Right atrium auricular region (tissue), 2 donors: ENCODE measurements around the gene CLDN24. TPM values are rescaled to one million over a fixed set of nuclear protein-coding genes. Genes with fewer than 3 reads are reported as not detected.

Experiments used
- DNase-seq: peaks from one replicate; pipeline ENCODE4 v3.0.0-alpha.2; 2019; ENCODE audit warnings: low spot score
- H3K27ac ChIP-seq, 2 donors: fragments of 200-600 bp; sonication (generic); 1 replicate in 1 of 2; 2 replicates in 1 of 2; pipeline ENCODE4 v1.5.1; 2016 to 2019
- H3K27me3 ChIP-seq, 2 donors: fragments of 200-600 bp; sonication (generic); one replicate each; pipeline versions ENCODE4 v1.5.1 to v1.6.0; 2017 to 2019
- H3K36me3 ChIP-seq: fragments of 200-600 bp; sonication (generic); one replicate; pipeline ENCODE4 v1.5.1; 2016
- H3K4me1 ChIP-seq, 2 donors: fragments of 200-600 bp; sonication (generic); one replicate each; pipeline versions ENCODE4 v1.5.1 to v1.6.0; 2017 to 2019
- H3K4me3 ChIP-seq, 2 donors: fragments of 200-600 bp; sonication (generic); 1 replicate in 1 of 2; 2 replicates in 1 of 2; pipeline ENCODE4 v1.5.1; 2017 to 2019; ENCODE audit warnings: mild to moderate bottlenecking in 1 of 2, moderate library complexity in 1 of 2
- H3K9me3 ChIP-seq, 2 donors: fragments of 200-600 bp; sonication (generic); one replicate each; pipeline ENCODE4 v1.5.1; 2019
- total RNA-seq, 2 donors: library from RNA; depleted of rRNA; stranded (reverse); fragments of >200 nt; gene quantifications; one replicate each; pipeline ENCODE4 v1.1.0, GENCODE V29; 2016
- TF ChIP-seq, protein P1 (sequence below), 2 donors: fragments of 200-600 bp; sonication (generic); IDR thresholded peaks; one replicate each; pipeline ENCODE4 v1.5.1; 2019; ENCODE audit warnings: antibody characterized with exemption in 2 of 2

Gene CLDN24
- total RNA-seq, 2 donors from 2014 or later: not detected

- Histone ChIP-seq H3K4me1 (no peaks in the 10 kb centered on the region), H3K27ac (no peak overlapping the region), H3K4me3 (no peak overlapping the region), H3K9me3 (no peaks in the 10 kb centered on the region), H3K27me3 (no peaks in the 10 kb centered on the region), H3K36me3 (peaks cover 7% of the 10 kb centered on the region)
- no peak for DNase-seq
- TF ChIP-seq, protein P1, sequence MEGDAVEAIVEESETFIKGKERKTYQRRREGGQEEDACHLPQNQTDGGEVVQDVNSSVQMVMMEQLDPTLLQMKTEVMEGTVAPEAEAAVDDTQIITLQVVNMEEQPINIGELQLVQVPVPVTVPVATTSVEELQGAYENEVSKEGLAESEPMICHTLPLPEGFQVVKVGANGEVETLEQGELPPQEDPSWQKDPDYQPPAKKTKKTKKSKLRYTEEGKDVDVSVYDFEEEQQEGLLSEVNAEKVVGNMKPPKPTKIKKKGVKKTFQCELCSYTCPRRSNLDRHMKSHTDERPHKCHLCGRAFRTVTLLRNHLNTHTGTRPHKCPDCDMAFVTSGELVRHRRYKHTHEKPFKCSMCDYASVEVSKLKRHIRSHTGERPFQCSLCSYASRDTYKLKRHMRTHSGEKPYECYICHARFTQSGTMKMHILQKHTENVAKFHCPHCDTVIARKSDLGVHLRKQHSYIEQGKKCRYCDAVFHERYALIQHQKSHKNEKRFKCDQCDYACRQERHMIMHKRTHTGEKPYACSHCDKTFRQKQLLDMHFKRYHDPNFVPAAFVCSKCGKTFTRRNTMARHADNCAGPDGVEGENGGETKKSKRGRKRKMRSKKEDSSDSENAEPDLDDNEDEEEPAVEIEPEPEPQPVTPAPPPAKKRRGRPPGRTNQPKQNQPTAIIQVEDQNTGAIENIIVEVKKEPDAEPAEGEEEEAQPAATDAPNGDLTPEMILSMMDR (IDR thresholded peaks at IDR 0.05): no peak
Observed at GRCh38 chr4:183318656-183319055, 3.6 kb downstream of the CLDN24 start.

DNA sequence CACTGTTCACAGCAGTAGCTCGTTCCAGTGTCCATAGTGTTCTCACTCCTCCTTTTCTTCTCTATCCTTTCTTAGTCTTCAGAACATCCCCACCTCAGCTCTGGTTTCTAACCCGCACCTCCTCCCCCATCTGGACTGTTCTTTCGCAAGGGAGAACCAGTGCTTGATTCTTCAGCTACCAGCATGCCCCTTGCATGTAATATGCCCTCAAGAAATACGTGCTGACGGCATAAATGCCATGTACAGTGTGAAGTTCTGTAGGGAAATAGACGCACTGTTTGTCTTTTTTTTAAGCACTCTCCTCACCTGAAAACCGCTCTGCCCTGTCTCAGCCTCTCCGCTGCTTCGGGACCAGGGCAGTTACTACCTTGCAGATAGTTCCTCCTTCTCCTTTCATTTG is 7.4 kb downstream of the CLDN24 start:
- H3K27ac ChIP-seq: no peak overlapping the region
- TF ChIP-seq, protein P1 (IDR thresholded peaks at IDR 0.05): no peak
- H3K9me3 ChIP-seq: no peaks in the 10 kb centered on the region
- H3K4me1 ChIP-seq: no peaks in the 10 kb centered on the region
- no peak overlapping the region for H3K4me3 ChIP-seq
- no peaks in the 10 kb centered on the region for H3K27me3 ChIP-seq
- DNase-seq: no peak
- peaks cover 27% of the 10 kb centered on the region for H3K36me3 ChIP-seq

DNA sequence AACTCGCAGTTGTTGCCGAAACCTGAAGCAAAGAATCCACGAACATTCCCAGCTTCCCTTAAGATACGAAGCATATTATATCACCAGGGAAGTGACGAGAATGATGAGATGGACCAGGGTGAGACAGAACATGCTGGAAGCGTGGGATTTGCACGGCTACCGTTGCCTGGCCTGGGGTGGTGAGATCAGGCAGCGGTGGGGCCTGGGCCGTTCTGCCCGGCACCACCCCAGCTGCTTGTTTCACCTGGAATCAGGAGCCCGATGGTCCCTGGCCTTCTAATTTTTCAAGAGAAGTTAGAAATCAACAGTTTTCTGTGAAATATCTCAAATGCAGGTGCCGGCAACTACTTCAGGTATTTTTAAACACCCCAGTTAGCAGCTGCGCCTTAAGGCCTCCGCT is 7.9 kb downstream of the CLDN24 start:
- Histone ChIP-seq H3K4me1 (no peaks in the 10 kb centered on the region), H3K27ac (no peak overlapping the region), H3K9me3 (no peaks in the 10 kb centered on the region), H3K27me3 (no peaks in the 10 kb centered on the region), H3K36me3 (peaks cover 27% of the 10 kb centered on the region), H3K4me3 (no peak overlapping the region)
- no peak for DNase-seq
- TF ChIP-seq, protein P1 (IDR thresholded peaks at IDR 0.05): no peak

GRCh38 chr4:183312841-183313240 is 9.4 kb downstream of the CLDN24 start:
- Histone ChIP-seq H3K36me3 (peaks cover 27% of the 10 kb centered on the region), H3K4me3 (no peak overlapping the region), H3K27me3 (no peaks in the 10 kb centered on the region), H3K27ac (no peak overlapping the region), H3K4me1 (no peaks in the 10 kb centered on the region), H3K9me3 (no peaks in the 10 kb centered on the region)
- DNase-seq: no peak
- TF ChIP-seq, protein P1 (IDR thresholded peaks at IDR 0.05): no peak

GRCh38 chr4:183306811-183307210 is 15.4 kb downstream of the CLDN24 start:
- Histone ChIP-seq H3K36me3 (peaks cover 5% of the 10 kb centered on the region), H3K4me1 (no peaks in the 10 kb centered on the region), H3K4me3 (no peak overlapping the region), H3K27me3 (no peaks in the 10 kb centered on the region), H3K9me3 (no peaks in the 10 kb centered on the region), H3K27ac (no peak overlapping the region)
- TF ChIP-seq, protein P1 (IDR thresholded peaks at IDR 0.05): no peak
- no peak for DNase-seq

DNA sequence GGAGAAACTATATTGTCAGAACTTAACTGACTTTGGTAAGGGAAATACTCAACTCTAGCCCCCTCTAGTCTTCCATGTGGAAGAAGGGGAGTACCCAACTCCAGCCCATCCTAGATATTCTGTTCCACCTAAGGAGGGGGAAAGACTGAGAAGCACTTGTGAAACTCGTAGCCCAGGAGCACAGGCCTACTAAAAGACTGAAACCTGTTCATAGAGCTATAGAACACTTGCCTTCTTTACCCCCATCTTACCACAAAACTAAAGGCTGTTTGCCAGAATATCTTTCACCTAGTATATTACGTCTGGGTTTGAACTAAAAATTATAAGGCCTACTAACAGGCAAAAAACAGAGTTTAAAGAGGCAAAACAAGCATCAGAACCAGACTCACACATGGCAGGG is 17.7 kb downstream of the CLDN24 start:
- H3K9me3 ChIP-seq: no peaks in the 10 kb centered on the region
- H3K4me1 ChIP-seq: no peaks in the 10 kb centered on the region
- no peak for DNase-seq
- H3K27me3 ChIP-seq: no peaks in the 10 kb centered on the region
- H3K27ac ChIP-seq: no peak overlapping the region
- TF ChIP-seq, protein P1 (IDR thresholded peaks at IDR 0.05): no peak
- H3K4me3 ChIP-seq: no peak overlapping the region
- H3K36me3 ChIP-seq: peaks cover 4% of the 10 kb centered on the region
